GM12872 (cell line): ENCODE measurements around the gene ZNF425.

Experiments used
- CTCF ChIP-seq: IDR thresholded peaks from 3 replicates; pipeline ENCODE4 v1.5.1; 2011; ENCODE audit warnings: low read depth, mild to moderate bottlenecking, low read length, moderate library complexity; ENCODE audit not compliant: insufficient read depth

ZNF425 gene

GRCh38 chr7:149161241-149161848 is 35.2 kb upstream of the ZNF425 start:
- TF ChIP-seq CTCF: no peak

- TF ChIP-seq CTCF: no peak
Observed at GRCh38 chr7:149156898-149157297, 30.8 kb upstream of the ZNF425 start.

GRCh38 chr7:149154056-149154455 is 27.9 kb upstream of the ZNF425 start:
- TF ChIP-seq CTCF: no peak

- TF ChIP-seq CTCF: no peak
Observed at GRCh38 chr7:149153346-149153745, 27.2 kb upstream of the ZNF425 start.

GRCh38 chr7:149150981-149151380 is 24.9 kb upstream of the ZNF425 start:
- no peak for TF ChIP-seq CTCF

- no peak for TF ChIP-seq CTCF
Observed at GRCh38 chr7:149147752-149148653, 21.9 kb upstream of the ZNF425 start.

GRCh38 chr7:149147072-149147751 is 21.1 kb upstream of the ZNF425 start, which contains the start of gene ZNF398:
ZNF398 (plus strand) TSS chr7:149147453; CDS start chr7:149147743, 290 bp downstream.
- peak; percentile 58; the same call in 2 of the 3 replicates for TF ChIP-seq CTCF
